ENCODE data around the gene COQ9. TPM values are rescaled to one million over a fixed set of nuclear protein-coding genes. Genes with fewer than 3 reads are reported as not detected.
A peak's percentile ranks its signal among the peaks of the same experiment; 100 is the strongest.

The COQ9 gene
- total and polyA plus RNA-seq, 2 experiments from 2014 or later, result 26.6 to 36.3 TPM

DNA sequence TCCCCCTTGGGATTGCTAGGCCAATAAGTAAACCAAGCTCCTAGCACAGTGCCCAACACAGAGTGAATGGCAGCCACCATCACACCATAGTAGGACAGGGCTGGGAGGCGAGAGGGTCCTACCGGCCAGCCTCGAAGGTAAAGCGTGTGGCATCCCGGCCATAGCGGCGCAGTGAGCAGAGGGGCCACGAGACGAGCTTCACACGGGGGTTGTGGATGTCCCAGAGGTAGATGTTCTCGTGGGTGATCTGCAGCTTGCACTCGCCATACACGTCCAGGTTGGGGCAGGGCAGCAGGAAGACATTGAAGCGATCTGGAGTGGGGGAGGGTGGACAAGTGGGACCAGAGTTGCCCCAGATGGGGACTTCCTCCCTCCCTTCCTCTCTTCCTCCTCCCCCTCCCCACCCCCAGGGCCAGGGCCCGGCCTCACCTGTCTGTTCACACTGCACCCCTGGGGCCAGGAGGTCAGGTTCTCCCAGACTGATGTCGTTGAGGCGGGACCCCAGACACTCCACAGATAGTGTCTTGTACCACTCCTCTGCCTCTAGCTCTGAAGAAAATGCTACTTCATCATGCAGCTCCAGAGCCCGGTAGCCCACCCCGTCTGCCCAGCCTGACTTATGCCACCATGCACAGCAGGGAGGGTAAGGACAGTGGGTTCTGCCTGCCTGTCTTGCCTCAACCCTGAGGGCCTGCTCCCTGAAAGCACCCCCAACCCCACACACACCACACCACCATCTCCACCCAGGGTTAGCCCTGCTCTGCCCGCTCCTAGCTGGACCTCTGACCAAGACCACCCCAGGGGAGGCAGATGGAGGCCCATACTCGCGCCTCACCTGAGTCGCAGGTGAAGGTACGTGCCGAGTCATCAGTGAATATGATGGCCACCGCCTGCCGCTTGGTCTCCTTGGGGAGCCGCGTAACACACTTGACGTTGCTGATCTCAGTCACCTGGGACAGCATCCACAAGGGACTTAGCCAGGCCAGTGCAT is 27.7 kb downstream of the COQ9 start (continued):
- TF ChIP-seq, protein P1, sequence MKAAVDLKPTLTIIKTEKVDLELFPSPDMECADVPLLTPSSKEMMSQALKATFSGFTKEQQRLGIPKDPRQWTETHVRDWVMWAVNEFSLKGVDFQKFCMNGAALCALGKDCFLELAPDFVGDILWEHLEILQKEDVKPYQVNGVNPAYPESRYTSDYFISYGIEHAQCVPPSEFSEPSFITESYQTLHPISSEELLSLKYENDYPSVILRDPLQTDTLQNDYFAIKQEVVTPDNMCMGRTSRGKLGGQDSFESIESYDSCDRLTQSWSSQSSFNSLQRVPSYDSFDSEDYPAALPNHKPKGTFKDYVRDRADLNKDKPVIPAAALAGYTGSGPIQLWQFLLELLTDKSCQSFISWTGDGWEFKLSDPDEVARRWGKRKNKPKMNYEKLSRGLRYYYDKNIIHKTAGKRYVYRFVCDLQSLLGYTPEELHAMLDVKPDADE (IDR thresholded peaks at IDR 0.05), result no peak
- TF ChIP-seq STAT1 (IDR thresholded peaks at IDR 0.05; ENCODE audit: unreplicated experiment), result no peak
- no peak for TF ChIP-seq POLR2AphosphoS5 (IDR thresholded peaks at IDR 0.05; ENCODE audit: low read depth)
- TF ChIP-seq, protein P2, sequence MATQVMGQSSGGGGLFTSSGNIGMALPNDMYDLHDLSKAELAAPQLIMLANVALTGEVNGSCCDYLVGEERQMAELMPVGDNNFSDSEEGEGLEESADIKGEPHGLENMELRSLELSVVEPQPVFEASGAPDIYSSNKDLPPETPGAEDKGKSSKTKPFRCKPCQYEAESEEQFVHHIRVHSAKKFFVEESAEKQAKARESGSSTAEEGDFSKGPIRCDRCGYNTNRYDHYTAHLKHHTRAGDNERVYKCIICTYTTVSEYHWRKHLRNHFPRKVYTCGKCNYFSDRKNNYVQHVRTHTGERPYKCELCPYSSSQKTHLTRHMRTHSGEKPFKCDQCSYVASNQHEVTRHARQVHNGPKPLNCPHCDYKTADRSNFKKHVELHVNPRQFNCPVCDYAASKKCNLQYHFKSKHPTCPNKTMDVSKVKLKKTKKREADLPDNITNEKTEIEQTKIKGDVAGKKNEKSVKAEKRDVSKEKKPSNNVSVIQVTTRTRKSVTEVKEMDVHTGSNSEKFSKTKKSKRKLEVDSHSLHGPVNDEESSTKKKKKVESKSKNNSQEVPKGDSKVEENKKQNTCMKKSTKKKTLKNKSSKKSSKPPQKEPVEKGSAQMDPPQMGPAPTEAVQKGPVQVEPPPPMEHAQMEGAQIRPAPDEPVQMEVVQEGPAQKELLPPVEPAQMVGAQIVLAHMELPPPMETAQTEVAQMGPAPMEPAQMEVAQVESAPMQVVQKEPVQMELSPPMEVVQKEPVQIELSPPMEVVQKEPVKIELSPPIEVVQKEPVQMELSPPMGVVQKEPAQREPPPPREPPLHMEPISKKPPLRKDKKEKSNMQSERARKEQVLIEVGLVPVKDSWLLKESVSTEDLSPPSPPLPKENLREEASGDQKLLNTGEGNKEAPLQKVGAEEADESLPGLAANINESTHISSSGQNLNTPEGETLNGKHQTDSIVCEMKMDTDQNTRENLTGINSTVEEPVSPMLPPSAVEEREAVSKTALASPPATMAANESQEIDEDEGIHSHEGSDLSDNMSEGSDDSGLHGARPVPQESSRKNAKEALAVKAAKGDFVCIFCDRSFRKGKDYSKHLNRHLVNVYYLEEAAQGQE (IDR thresholded peaks at IDR 0.05; ENCODE audit: unreplicated experiment), result no peak
- TF ChIP-seq NANOG (IDR thresholded peaks at IDR 0.05; ENCODE audit: borderline replicate concordance), result no peak
- TF ChIP-seq ZNF331 (CRISPR knock-in tag; IDR thresholded peaks at IDR 0.05; ENCODE audit: low read depth), result no peak

DNA sequence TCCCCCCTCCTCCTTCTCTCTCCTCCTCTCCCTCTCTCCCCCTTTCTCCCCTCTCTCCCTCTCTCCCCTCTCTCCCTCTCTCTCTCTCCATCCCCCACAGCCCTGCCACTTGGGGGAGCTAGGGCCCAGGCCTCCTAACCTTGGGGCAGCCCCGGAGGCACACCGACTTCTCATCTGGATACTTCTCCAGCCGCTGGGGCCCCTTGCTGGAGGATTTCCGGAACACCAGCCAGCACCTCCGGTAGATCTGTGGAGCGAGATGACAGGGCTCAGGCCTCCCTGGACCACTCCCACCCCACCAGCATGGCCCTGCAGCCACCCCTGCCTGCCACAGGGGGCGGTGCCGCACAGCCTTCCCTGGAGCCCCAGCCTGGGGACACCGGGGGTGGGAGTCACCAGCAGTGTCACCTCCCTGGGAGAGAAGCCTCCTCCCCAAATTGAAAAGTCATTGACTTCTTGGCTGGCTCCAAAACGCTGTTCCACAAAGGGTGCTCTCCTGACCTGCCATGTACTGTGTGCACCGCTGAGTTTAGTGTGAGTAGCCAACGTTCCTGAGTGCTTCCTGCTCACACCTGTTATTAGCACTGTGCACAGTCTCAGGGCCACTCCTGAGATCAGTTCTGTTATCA is 28.5 kb downstream of the COQ9 start:
- ATAC-seq (peak; percentile 78), DNase-seq (ENCODE audit: low spot score) (peak; percentile 96)
- Histone ChIP-seq H3K27ac (ENCODE audit: low read depth) (peak overlapping the region; percentile 45; the same call in 1 of the 2 replicates), H3K4me3 (peak overlapping the region; percentile 41; the same call in 1 of the 2 replicates), H3K79me2 (replicated peaks; ENCODE audit: insufficient read depth) (no peaks in the 10 kb centered on the region; the same call in 1 of the 2 replicates), H3K36me3 (ENCODE audit: insufficient read depth) (peaks cover 3% of the 10 kb centered on the region; the same call in 1 of the 2 replicates), H3F3A (replicated peaks; ENCODE audit: low read depth) (peaks cover 12% of the 10 kb centered on the region; the same call in 1 of the 2 replicates), H3K4me1 (ENCODE audit: insufficient read depth) (peaks cover 62% of the 10 kb centered on the region), H3K4me2 (peak overlapping the region; percentile 77), H2AFZ (no peak overlapping the region), H4K20me1 (replicated peaks; ENCODE audit: insufficient read depth) (0 out of 2 replicates have a peak, but pooled peaks cover 3% of the 10 kb centered on the region), H3K9me2 (ENCODE audit: insufficient read depth) (no peaks in the 10 kb centered on the region), H3K27me3 (ENCODE audit: insufficient read depth) (peaks cover 7% of the 10 kb centered on the region; the same call in 1 of the 2 replicates)
- Mint-ChIP-seq H3K9me3 (no peaks in the 10 kb centered on the region), H3K4me1 (peaks cover 69% of the 10 kb centered on the region), H3K27ac (peak overlapping the region; percentile 49), H3K4me3 (peak overlapping the region; percentile 52), H3K36me3 (ENCODE audit: low read depth) (peaks cover 15% of the 10 kb centered on the region), H3K27me3 (ENCODE audit: insufficient read depth, low read depth, poor library complexity) (peaks cover 23% of the 10 kb centered on the region)
- TF ChIP-seq, protein P3, sequence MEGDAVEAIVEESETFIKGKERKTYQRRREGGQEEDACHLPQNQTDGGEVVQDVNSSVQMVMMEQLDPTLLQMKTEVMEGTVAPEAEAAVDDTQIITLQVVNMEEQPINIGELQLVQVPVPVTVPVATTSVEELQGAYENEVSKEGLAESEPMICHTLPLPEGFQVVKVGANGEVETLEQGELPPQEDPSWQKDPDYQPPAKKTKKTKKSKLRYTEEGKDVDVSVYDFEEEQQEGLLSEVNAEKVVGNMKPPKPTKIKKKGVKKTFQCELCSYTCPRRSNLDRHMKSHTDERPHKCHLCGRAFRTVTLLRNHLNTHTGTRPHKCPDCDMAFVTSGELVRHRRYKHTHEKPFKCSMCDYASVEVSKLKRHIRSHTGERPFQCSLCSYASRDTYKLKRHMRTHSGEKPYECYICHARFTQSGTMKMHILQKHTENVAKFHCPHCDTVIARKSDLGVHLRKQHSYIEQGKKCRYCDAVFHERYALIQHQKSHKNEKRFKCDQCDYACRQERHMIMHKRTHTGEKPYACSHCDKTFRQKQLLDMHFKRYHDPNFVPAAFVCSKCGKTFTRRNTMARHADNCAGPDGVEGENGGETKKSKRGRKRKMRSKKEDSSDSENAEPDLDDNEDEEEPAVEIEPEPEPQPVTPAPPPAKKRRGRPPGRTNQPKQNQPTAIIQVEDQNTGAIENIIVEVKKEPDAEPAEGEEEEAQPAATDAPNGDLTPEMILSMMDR (conservative IDR thresholded peaks at IDR 0.05; ENCODE audit: low read depth in 2 of 2), result peak; percentile 74 to 75
- TF ChIP-seq CREB1 (CRISPR knock-in tag; IDR thresholded peaks at IDR 0.05; ENCODE audit: low read depth), result peak; percentile 18; the same call in 1 of the 2 replicates
- TF ChIP-seq STAT1 (IDR thresholded peaks at IDR 0.05; ENCODE audit: unreplicated experiment), result no peak

Data from GM23338 (cell line).